ENCODE measurements around the gene LRRC43. TPM values are rescaled to one million over a fixed set of nuclear protein-coding genes. Genes with fewer than 3 reads are reported as not detected.

Gene LRRC43
- total and polyA plus RNA-seq, 4 donors: 2.1 to 11.6 (median 7.2) TPM

DNA sequence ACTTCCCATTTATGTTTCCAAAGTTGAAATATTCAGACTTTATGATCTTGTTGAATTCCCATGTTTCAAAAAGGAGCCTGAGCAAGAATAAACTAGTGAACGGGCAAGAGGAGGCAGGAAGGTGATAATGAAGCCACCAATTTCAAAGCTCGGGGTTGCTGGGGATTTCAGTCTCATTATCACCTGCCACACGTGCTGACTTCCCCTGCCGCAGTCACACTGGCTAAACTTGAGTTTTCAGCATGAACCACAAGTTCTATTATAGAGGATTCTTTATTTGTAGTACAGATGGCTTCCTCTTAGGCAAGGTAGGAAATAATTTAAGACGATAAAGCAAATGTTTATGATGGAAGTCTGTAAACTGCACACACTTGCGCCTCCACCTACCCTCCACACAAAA lies 61.0 kb downstream of the LRRC43 start:
- no peak overlapping the region for H3K4me3 ChIP-seq
- ATAC-seq (ENCODE audit: insufficient read depth, low FRiP score) (no peak), DNase-seq (no peak)
- no peak overlapping the region for H3K9ac ChIP-seq (ENCODE audit: insufficient read depth in 1 of 2, low read length in 2 of 2)
- H3K9me3 ChIP-seq (ENCODE audit: control insufficient read depth in 4 of 4, insufficient read depth in 3 of 4, low read length in 3 of 4): no peaks in the 10 kb centered on the region
- WGBS, 2 donors: 79 to 85% methylated on average over 6 of the region's 6 CpGs
- peaks cover 0 to 25% (median 6%) of the 10 kb centered on the region in 4 donors for H3K36me3 ChIP-seq (ENCODE audit: control insufficient read depth in 4 of 4, insufficient read depth in 4 of 4, low read length in 4 of 4)
- TF ChIP-seq, protein P1, sequence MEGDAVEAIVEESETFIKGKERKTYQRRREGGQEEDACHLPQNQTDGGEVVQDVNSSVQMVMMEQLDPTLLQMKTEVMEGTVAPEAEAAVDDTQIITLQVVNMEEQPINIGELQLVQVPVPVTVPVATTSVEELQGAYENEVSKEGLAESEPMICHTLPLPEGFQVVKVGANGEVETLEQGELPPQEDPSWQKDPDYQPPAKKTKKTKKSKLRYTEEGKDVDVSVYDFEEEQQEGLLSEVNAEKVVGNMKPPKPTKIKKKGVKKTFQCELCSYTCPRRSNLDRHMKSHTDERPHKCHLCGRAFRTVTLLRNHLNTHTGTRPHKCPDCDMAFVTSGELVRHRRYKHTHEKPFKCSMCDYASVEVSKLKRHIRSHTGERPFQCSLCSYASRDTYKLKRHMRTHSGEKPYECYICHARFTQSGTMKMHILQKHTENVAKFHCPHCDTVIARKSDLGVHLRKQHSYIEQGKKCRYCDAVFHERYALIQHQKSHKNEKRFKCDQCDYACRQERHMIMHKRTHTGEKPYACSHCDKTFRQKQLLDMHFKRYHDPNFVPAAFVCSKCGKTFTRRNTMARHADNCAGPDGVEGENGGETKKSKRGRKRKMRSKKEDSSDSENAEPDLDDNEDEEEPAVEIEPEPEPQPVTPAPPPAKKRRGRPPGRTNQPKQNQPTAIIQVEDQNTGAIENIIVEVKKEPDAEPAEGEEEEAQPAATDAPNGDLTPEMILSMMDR (IDR thresholded peaks at IDR 0.05; ENCODE audit: control extremely low read depth, extremely low read depth): no peak
- no peak overlapping the region for H3K27ac ChIP-seq (ENCODE audit: low read depth in 1 of 2, low read length in 1 of 2)
- no peaks in the 10 kb centered on the region for H3K27me3 ChIP-seq (ENCODE audit: control insufficient read depth in 3 of 3, insufficient read depth in 3 of 3, low read length in 2 of 3)
- H3K4me1 ChIP-seq (ENCODE audit: control insufficient read depth in 5 of 5, insufficient read depth in 5 of 5, low read length in 5 of 5): no peaks in the 10 kb centered on the region

- no peak for ATAC-seq (ENCODE audit: insufficient read depth, low FRiP score)
- no peak overlapping the region for H3K27ac ChIP-seq (ENCODE audit: low read depth in 1 of 2, low read length in 1 of 2)
Observed at GRCh38 chr12:122244565-122245371, 61.8 kb downstream of the LRRC43 start.

DNA sequence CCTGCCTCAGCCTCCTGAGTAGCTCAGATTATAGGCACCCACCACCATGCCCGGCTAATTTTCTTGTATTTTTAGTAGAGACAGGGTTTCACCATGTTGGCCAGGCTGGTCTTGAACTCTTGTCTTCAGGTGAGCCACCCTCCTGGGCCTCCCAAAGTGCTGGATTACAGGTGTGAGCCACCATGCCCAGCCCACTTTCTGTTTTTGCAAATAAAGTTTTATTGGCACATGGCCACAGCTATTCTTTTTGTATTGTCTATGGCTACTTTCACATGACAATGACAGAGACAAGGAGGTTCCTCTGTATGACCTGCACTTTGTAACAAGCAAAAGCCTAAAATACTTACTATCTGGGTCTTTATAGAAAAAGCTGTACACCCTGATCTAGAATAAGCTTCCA lies 62.6 kb downstream of the LRRC43 start:
- Histone ChIP-seq H3K9me3 (ENCODE audit: control insufficient read depth in 4 of 4, insufficient read depth in 3 of 4, low read length in 3 of 4) (no peaks in the 10 kb centered on the region), H3K36me3 (ENCODE audit: control insufficient read depth in 4 of 4, insufficient read depth in 4 of 4, low read length in 4 of 4) (peaks cover 0 to 22% (median 9%) of the 10 kb centered on the region in 4 donors), H3K27me3 (ENCODE audit: control insufficient read depth in 3 of 3, insufficient read depth in 3 of 3, low read length in 2 of 3) (no peaks in the 10 kb centered on the region), H3K27ac (ENCODE audit: low read depth in 1 of 2, low read length in 1 of 2) (no peak overlapping the region), H3K9ac (ENCODE audit: insufficient read depth in 1 of 2, low read length in 2 of 2) (no peak overlapping the region), H3K4me3 (no peak overlapping the region), H3K4me1 (ENCODE audit: control insufficient read depth in 5 of 5, insufficient read depth in 5 of 5, low read length in 5 of 5) (no peaks in the 10 kb centered on the region)
- WGBS, 2 donors: 96 to 97% methylated on average over 1 of the region's 1 CpG
- no peak for DNase-seq
- TF ChIP-seq, protein P1 (IDR thresholded peaks at IDR 0.05; ENCODE audit: control extremely low read depth, extremely low read depth): no peak
- ATAC-seq (ENCODE audit: insufficient read depth, low FRiP score): no peak

More at GRCh38 chr12:122244565-122245371, 61.8 kb downstream of the LRRC43 start:
- Histone ChIP-seq H3K27me3 (ENCODE audit: control insufficient read depth in 3 of 3, insufficient read depth in 3 of 3, low read length in 2 of 3) (no peaks in the 10 kb centered on the region), H3K9me3 (ENCODE audit: control insufficient read depth in 4 of 4, insufficient read depth in 3 of 4, low read length in 3 of 4) (no peaks in the 10 kb centered on the region), H3K4me3 (no peak overlapping the region), H3K9ac (ENCODE audit: insufficient read depth in 1 of 2, low read length in 2 of 2) (no peak overlapping the region), H3K4me1 (ENCODE audit: control insufficient read depth in 5 of 5, insufficient read depth in 5 of 5, low read length in 5 of 5) (no peaks in the 10 kb centered on the region), H3K36me3 (ENCODE audit: control insufficient read depth in 4 of 4, insufficient read depth in 4 of 4, low read length in 4 of 4) (peaks cover 0 to 25% (median 9%) of the 10 kb centered on the region in 4 donors)
- TF ChIP-seq, protein P1 (IDR thresholded peaks at IDR 0.05; ENCODE audit: control extremely low read depth, extremely low read depth): no peak
- DNase-seq: no peak
- WGBS, 2 donors: 85 to 93% methylated on average over 11 of the region's 11 CpGs
